GM18498 (cell line): ENCODE measurements around the gene PPDPF.
"Not testable (repeated sequence)": the region's sequence is repeated elsewhere in the genome, so short reads cannot be mapped to it uniquely, and the experiment has no call there.

Source experiments
- ATAC-seq: cut with Tn5 transposase; IDR thresholded peaks from one replicate; pipeline ENCODE4 v1.9.1; 2021; ENCODE audit warnings: mild to moderate bottlenecking, moderate library complexity; ENCODE audit not compliant: unreplicated experiment

Gene PPDPF

DNA sequence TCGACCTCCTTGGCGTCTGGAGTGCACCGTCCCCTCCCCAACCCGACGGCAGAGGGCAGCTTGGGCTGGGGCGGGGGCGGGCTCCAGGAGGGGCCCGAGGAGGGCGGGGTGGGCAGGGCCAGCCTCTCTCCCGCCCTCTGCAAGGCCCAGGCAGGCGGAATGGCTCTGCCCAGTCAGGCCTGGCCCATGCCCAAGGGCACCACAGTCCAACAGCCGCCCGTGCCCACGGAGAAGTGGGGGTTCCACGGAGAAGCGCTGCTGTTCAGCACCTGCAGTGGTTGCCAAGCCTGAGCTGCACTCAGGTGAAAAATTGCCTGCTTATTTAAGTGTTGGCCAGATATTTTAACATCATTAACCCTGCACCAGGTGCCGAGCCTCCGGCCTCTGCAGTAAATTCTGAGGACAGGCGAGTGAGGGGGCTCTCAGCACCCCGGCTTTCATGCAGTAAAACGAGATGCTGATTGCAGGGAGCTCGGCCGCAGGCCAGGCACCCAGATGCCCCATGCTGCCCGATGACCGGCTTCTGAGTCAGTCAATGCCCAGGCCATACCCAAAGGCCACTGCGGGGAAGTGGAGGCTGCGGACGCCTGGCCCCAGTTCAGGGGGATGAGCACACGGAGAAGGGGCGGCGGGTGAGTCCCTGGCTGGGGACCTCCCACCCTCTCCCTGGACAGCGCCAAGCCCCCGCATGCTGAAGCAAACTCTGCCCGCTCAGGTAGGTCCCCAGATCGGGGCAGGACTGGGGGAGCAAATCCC lies 27.3 kb downstream of the PPDPF start, which contains the start of gene SRMS:
Gene SRMS, minus strand, starts transcription at position 25 of the 756 bp plus-strand sequence. CDS start 286 bp downstream, outside the sequence.
- ATAC-seq, result no peak

DNA sequence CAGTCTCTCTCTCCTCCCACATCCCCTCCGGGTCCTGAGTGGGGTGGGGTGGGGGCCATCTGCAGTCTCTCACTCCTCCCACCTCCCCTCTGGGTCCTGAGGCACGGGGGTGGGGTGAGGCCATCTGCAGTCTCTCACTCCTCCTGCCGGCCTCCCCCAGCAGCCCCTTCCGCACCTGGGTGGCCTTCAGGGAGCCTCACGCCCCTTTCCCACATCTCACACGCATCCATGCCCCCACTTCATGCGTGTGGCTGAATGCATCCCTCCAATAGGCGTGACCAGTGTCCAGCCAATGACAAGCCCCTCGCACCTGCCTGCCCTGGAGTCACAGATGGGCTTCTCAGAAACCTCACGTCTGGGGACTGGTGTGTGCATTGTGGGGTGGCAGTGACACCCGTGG lies 28.0 kb downstream of the PPDPF start:
- ATAC-seq, result no peak

DNA sequence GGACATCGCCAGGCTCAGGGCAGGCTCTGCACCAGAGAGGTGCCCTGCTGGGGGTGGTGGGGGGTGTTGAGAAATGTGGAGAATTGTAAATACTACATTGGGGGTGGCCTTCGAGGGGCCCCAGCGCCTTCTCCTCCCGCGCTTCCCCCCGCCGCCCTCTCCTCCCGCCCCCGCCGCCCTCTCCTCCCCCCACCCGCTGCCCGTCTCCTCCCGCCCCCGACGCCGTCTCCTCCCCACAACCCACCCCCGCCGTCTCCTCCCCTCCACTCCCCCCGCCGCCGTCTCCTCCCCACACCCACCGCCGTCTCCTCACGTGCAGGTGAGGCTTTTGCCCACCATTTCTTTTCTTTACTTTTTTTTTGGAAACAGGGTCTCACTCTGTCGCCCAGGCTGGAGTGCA lies 28.5 kb downstream of the PPDPF start:
- ATAC-seq, result no peak

- ATAC-seq, result no peak
These were observed 29.2 kb downstream of the PPDPF start for GRCh38 chr20:63549679-63550282.

GRCh38 chr20:63551068-63551467 lies 30.5 kb downstream of the PPDPF start:
- ATAC-seq, result no peak

DNA sequence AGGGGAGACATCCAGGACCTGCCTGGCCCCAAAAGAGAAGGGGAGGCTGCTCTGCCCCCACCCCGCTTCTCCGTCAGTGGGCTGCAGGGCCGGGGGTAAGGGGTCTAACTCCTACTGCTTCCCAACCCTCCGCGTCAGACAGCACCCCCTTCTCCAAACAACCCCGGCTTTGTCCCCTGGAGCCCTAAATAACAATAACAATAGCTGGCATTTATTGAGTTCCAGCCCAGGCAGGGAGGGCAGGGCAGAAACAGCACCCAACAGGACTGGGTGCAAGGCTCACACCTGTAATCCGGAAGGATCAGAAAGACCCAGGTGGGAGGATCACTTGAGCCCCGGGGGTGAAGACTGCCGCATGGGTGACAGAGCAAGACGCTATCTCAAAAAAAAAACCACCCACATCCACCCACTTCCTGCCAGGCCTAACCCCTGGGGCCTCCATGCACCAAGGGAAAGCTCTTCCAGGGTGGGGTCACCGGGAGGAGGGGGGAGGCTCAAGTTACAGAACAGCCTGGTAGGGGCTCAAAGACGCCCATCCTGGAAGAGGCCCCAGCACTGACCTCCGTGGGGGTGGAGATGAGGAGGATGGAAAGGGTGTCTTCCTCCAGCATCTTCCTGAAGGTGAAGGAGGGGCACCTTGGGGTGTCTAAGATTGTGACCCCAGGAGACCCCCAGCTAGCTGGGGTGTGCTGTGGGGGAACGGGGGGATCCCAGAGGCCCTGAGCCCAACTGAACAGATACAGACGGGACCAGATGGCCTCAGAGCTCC lies 32.1 kb downstream of the PPDPF start:
- peak; percentile 38 for ATAC-seq

- ATAC-seq, result peak; percentile 49
These were observed 32.8 kb downstream of the PPDPF start for GRCh38 chr20:63553251-63553932.

- ATAC-seq, result peak; percentile 32
These were observed 33.3 kb downstream of the PPDPF start, which contains the start of gene FNDC11 for GRCh38 chr20:63553933-63554290. FNDC11 (plus strand) TSS chr20:63554159; CDS start chr20:63555664, 1,505 bp downstream.

GRCh38 chr20:63554361-63555278 lies 34.1 kb downstream of the PPDPF start:
- ATAC-seq, result peak; percentile 7

- no peak for ATAC-seq
These were observed 35.3 kb downstream of the PPDPF start for GRCh38 chr20:63555661-63556381.

DNA sequence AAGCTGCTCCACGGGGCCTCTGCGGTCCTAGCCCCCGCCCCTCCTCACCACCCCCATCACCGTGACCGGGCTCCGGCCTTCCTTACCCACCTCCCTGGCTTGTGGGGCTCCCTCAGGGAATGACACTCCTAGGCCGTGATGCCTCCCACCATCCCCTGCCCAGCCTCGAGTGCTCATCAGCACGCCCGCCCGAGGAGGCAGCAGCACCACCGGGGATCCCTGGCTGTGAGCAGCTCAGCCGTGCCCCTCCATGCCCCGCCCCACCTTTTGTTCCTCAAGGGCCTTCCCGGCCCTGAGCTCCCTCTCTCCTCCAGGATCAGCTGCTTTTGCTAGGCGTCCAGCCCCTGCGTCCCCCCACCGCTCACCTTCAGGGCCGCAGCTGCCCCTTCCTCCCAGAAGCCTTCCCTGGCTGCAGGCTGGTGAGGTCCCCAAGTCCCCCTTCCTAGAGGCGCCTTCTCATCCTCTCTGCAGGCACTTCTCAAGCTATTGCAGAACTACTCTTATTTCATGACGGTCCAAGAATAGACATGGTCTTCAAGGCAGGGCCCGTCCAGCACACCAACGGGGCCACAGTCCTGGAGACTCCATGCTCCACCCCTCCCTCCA lies 36.4 kb downstream of the PPDPF start:
- no peak for ATAC-seq

- ATAC-seq, result no peak
These were observed 36.9 kb downstream of the PPDPF start for GRCh38 chr20:63557481-63557891.

- no peak for ATAC-seq
These were observed 38.4 kb downstream of the PPDPF start for GRCh38 chr20:63558804-63559484.

GRCh38 chr20:63559485-63560332 lies 39.1 kb downstream of the PPDPF start:
- ATAC-seq, result not testable (repeated sequence)

- ATAC-seq, result no peak
These were observed 39.8 kb downstream of the PPDPF start for GRCh38 chr20:63560333-63560805.

- ATAC-seq, result no peak
These were observed 40.5 kb downstream of the PPDPF start for GRCh38 chr20:63560856-63561609.
